Keratinocyte (primary cell): ENCODE results near the gene VPS41. TPM values are rescaled to one million over a fixed set of nuclear protein-coding genes. Genes with fewer than 3 reads are reported as not detected.

Experiments
- DNase-seq: peaks from one replicate; pipeline ENCODE4 v3.0.0-alpha.2; 2011; ENCODE audit warnings: low read depth, missing footprints, low spot score
- FAIRE-seq: peaks from 2 replicates; lab custom pipeline; 2011; peaks lifted over from hg19 to GRCh38; lab: Jason Lieb, UNC
- H2AFZ ChIP-seq: 2 replicates; pipeline ENCODE4 v1.6.0; 2012; ENCODE audit warnings: low read length, control low read depth, inconsistent platforms; ENCODE audit not compliant: control insufficient read depth
- H3K27ac ChIP-seq: 2 replicates; pipeline ENCODE4 v1.5.1; 2011; ENCODE audit warnings: low read length; ENCODE audit not compliant: control insufficient read depth, insufficient read depth
- H3K27me3 ChIP-seq: 3 replicates; pipeline ENCODE4 v1.6.0; 2011; ENCODE audit warnings: low read length; ENCODE audit not compliant: control insufficient read depth, insufficient read depth; ENCODE audit errors: extremely low read depth
- H3K36me3 ChIP-seq, 2 experiments: 2 replicates in 1 of 2; 3 replicates in 1 of 2; pipeline ENCODE4 v1.5.1; 2011; ENCODE audit warnings: low read length in 2 of 2, mild to moderate bottlenecking in 1 of 2; ENCODE audit not compliant: control insufficient read depth in 2 of 2, insufficient read depth in 2 of 2; ENCODE audit errors: extremely low read depth in 1 of 2
- H3K4me1 ChIP-seq: 3 replicates; pipeline ENCODE4 v1.5.1; 2011; ENCODE audit warnings: low read length; ENCODE audit not compliant: control insufficient read depth, insufficient read depth; ENCODE audit errors: extremely low read depth
- H3K4me2 ChIP-seq: 3 replicates; pipeline ENCODE4 v1.6.0; 2011; ENCODE audit warnings: low read depth, low read length; ENCODE audit not compliant: control insufficient read depth, insufficient read depth; ENCODE audit errors: extremely low read depth
- H3K4me3 ChIP-seq, 3 experiments: fragments of 200-600 bp in 1 of 3; sonication (generic) in 1 of 3; 2 replicates in 2 of 3; 3 replicates in 1 of 3; pipeline ENCODE4 v1.5.1; 2011 to 2016; ENCODE audit warnings: low read length in 3 of 3, mild to moderate bottlenecking in 3 of 3, control low read depth in 2 of 3, inconsistent platforms in 1 of 3, low read depth in 1 of 3, mixed read lengths in 1 of 3, mixed run types in 1 of 3, moderate library complexity in 1 of 3; ENCODE audit not compliant: control insufficient read depth in 2 of 3, insufficient read depth in 2 of 3; ENCODE audit errors: extremely low read depth in 1 of 3
- H3K79me2 ChIP-seq: 2 replicates; pipeline ENCODE4 v1.6.0; 2012; ENCODE audit warnings: low read length; ENCODE audit not compliant: control insufficient read depth, insufficient read depth
- H3K9ac ChIP-seq: 3 replicates; pipeline ENCODE4 v1.6.0; 2011; ENCODE audit warnings: low read length; ENCODE audit not compliant: control insufficient read depth, insufficient read depth; ENCODE audit errors: extremely low read depth
- H3K9me1 ChIP-seq: 3 replicates; pipeline ENCODE4 v1.6.0; 2011; ENCODE audit warnings: low read length; ENCODE audit not compliant: control insufficient read depth, insufficient read depth; ENCODE audit errors: extremely low read depth
- H3K9me3 ChIP-seq: 2 replicates; pipeline ENCODE4 v1.5.1; 2012; ENCODE audit warnings: low read depth, low read length; ENCODE audit not compliant: control insufficient read depth
- H4K20me1 ChIP-seq: 3 replicates; pipeline ENCODE4 v1.6.0; 2011; ENCODE audit warnings: low read length; ENCODE audit not compliant: control insufficient read depth, insufficient read depth; ENCODE audit errors: extremely low read depth
- EZH2 ChIP-seq: IDR thresholded peaks from one replicate; pipeline ENCODE4 v1.6.1; 2012; ENCODE audit warnings: inconsistent platforms, mild to moderate bottlenecking, low read length, moderate library complexity
- dilution Hi-C: fragments of 300-500 bp; cut with MboI; formaldehyde crosslinking; loops from one replicate; pipeline ENCODE4 v1.7.0; 2020; ENCODE audit warnings: low sequenced_read_pairs; ENCODE audit not compliant: extremely low pct_ligation_motif_present
- polyA plus RNA-seq, 5 experiments: library from polyadenylated mRNA; depleted of rRNA in 3 of 5; stranded (reverse) in 3 of 5; stranded (forward) in 1 of 5; unstranded in 1 of 5; fragments of >200 nt; gene quantifications; 1 replicate in 1 of 5; 2 replicates in 3 of 5; 3 replicates in 1 of 5; pipeline versions ENCODE4 v1.2.1 to v1.2.3, GENCODE V29; 2011 to 2012; ENCODE audit warnings: missing spikeins in 2 of 5, low read depth in 1 of 5, low replicate concordance in 1 of 5
- TF ChIP-seq, protein P1 (sequence below), 3 experiments: IDR thresholded peaks in 1 of 3; conservative IDR thresholded peaks in 1 of 3; optimal IDR thresholded peaks in 1 of 3; 2 replicates in 2 of 3; 3 replicates in 1 of 3; pipeline versions ENCODE3 to v1.5.1; 2011; ENCODE audit warnings: low read length in 3 of 3, mild to moderate bottlenecking in 3 of 3, moderate library complexity in 2 of 3, control low read depth in 1 of 3, inconsistent platforms in 1 of 3; ENCODE audit not compliant: insufficient read depth in 2 of 3; ENCODE audit errors: extremely low read depth in 1 of 3

VPS41 gene
- polyA plus RNA-seq, 1 donor (not counting 4 experiments of a cell fraction or from before 2014, with no cell fraction given) = 38.1 TPM

DNA sequence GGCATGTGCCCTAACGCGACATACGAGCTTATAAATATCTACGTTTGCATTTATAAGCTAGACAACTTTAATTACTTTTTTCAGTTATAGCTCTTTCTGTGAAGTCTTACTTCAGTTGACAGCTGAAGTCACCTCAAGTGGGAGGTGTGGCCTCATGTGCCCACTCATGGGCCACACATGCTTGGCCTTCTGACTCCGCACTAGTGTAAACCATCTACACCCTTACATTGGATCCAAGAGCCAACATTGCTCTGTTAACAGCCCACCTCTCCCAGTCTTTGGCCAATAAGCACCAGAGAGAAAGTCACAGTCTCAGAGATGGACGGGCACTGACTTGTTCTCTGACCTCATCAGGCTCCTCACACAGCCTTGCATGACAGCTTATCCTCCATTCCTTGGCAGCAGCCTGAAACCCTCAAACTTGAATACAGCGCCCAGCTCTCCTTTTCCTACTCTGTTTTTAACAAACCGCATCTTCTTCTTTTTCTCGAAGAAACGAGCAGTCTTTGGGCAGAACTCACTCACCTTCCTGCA, 206.9 kb downstream of the VPS41 start:
- Histone ChIP-seq H3K36me3 (no peaks in the 10 kb centered on the region), H3K4me1 (no peaks in the 10 kb centered on the region), H3K9me1 (no peaks in the 10 kb centered on the region), H3K27ac (no peak overlapping the region), H3K79me2 (no peaks in the 10 kb centered on the region), H4K20me1 (no peaks in the 10 kb centered on the region), H3K9me3 (no peaks in the 10 kb centered on the region), H3K27me3 (no peaks in the 10 kb centered on the region), H3K9ac (no peak overlapping the region), H3K4me2 (no peak overlapping the region), H3K4me3 (no peak overlapping the region), H2AFZ (no peak overlapping the region)
- TF ChIP-seq, protein P1, sequence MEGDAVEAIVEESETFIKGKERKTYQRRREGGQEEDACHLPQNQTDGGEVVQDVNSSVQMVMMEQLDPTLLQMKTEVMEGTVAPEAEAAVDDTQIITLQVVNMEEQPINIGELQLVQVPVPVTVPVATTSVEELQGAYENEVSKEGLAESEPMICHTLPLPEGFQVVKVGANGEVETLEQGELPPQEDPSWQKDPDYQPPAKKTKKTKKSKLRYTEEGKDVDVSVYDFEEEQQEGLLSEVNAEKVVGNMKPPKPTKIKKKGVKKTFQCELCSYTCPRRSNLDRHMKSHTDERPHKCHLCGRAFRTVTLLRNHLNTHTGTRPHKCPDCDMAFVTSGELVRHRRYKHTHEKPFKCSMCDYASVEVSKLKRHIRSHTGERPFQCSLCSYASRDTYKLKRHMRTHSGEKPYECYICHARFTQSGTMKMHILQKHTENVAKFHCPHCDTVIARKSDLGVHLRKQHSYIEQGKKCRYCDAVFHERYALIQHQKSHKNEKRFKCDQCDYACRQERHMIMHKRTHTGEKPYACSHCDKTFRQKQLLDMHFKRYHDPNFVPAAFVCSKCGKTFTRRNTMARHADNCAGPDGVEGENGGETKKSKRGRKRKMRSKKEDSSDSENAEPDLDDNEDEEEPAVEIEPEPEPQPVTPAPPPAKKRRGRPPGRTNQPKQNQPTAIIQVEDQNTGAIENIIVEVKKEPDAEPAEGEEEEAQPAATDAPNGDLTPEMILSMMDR (optimal IDR thresholded peaks at IDR 0.05 in 1 of 3, IDR thresholded peaks at IDR 0.05 in 1 of 3, conservative IDR thresholded peaks at IDR 0.05 in 1 of 3; ENCODE audit: extremely low read depth in 1 of 3, insufficient read depth in 2 of 3, low read length in 3 of 3) = no peak
- TF ChIP-seq EZH2 = no peak
- FAIRE-seq (no peak), DNase-seq (no peak)
- dilution Hi-C loops = no loop called here

DNA sequence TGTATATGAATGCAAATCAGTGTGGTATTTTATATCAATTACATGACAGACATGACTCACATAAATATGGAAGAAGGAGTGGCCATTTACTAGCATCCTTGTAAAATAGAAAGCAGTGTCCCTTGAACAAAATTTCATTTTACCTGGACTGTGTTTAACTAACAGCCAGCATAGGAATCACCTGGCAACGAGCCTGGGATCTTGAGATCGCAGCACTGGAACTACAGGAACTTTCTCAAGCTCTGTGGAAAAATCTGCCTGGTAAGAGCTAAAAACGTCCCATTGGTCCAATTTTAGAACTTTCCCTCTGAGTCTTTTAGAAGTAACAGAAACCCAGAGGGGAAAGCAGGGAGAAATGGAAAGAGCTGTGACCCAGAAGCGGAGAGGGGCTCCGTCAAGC, 208.9 kb downstream of the VPS41 start:
- H3K9me3 ChIP-seq = no peaks in the 10 kb centered on the region
- dilution Hi-C loops = no loop called here
- no peak overlapping the region for H3K9ac ChIP-seq
- H3K4me3 ChIP-seq = no peak overlapping the region
- H4K20me1 ChIP-seq = no peaks in the 10 kb centered on the region
- FAIRE-seq (no peak), DNase-seq (no peak)
- no peaks in the 10 kb centered on the region for H3K36me3 ChIP-seq
- H3K27me3 ChIP-seq = no peaks in the 10 kb centered on the region
- no peaks in the 10 kb centered on the region for H3K4me1 ChIP-seq
- no peaks in the 10 kb centered on the region for H3K79me2 ChIP-seq
- H3K4me2 ChIP-seq = no peak overlapping the region
- H3K9me1 ChIP-seq = no peaks in the 10 kb centered on the region
- TF ChIP-seq, protein P1 (optimal IDR thresholded peaks at IDR 0.05 in 1 of 3, IDR thresholded peaks at IDR 0.05 in 1 of 3, conservative IDR thresholded peaks at IDR 0.05 in 1 of 3; ENCODE audit: extremely low read depth in 1 of 3, insufficient read depth in 2 of 3, low read length in 3 of 3) = no peak
- TF ChIP-seq EZH2 = no peak
- no peak overlapping the region for H3K27ac ChIP-seq
- H2AFZ ChIP-seq = no peak overlapping the region
